Stomach (tissue), 4 donors: Measurements from ENCODE around the gene USP11.

Experiments
- EP300 ChIP-seq: sonication (generic); formaldehyde crosslinking; IDR thresholded peaks from one replicate; pipeline ENCODE4 v1.6.1; 2017; ENCODE audit warnings: antibody characterized with exemption
- TF ChIP-seq, protein P1 (sequence below), 7 experiments: fragments of 450-650 bp in 4 of 7; fragments of 200-600 bp in 3 of 7; sonication (generic) in 3 of 7; IDR thresholded peaks; one replicate each; pipeline ENCODE4 v1.5.1; 2016 to 2019; ENCODE audit warnings: antibody characterized with exemption in 7 of 7, control low read depth in 2 of 7, mild to moderate bottlenecking in 1 of 7

DNA sequence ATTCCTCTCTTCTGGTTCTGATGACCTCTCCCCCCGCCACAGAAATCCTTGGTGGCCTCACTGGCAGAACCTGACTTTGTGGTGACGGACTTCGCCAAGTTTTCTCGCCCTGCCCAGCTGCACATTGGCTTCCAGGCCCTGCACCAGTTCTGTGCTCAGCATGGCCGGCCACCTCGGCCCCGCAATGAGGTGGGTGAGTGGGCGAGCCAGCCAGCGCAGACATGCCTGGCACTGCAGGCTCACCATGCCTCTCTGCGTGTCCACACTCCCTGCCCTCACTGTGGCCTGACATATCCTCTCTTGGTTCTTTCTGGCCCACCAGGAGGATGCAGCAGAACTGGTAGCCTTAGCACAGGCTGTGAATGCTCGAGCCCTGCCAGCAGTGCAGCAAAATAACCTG is 30.5 kb upstream of the USP11 start:
- TF ChIP-seq, protein P1, sequence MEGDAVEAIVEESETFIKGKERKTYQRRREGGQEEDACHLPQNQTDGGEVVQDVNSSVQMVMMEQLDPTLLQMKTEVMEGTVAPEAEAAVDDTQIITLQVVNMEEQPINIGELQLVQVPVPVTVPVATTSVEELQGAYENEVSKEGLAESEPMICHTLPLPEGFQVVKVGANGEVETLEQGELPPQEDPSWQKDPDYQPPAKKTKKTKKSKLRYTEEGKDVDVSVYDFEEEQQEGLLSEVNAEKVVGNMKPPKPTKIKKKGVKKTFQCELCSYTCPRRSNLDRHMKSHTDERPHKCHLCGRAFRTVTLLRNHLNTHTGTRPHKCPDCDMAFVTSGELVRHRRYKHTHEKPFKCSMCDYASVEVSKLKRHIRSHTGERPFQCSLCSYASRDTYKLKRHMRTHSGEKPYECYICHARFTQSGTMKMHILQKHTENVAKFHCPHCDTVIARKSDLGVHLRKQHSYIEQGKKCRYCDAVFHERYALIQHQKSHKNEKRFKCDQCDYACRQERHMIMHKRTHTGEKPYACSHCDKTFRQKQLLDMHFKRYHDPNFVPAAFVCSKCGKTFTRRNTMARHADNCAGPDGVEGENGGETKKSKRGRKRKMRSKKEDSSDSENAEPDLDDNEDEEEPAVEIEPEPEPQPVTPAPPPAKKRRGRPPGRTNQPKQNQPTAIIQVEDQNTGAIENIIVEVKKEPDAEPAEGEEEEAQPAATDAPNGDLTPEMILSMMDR (IDR thresholded peaks at IDR 0.05), result no peak
- no peak for TF ChIP-seq EP300
